Transverse colon (tissue), 4 donors: ENCODE results near the gene STARD13.

ENCODE experiments used
- POLR2AphosphoS5 ChIP-seq, 3 donors: sonication (generic); formaldehyde crosslinking; IDR thresholded peaks; one replicate each; pipeline ENCODE4 v1.6.1; 2016; ENCODE audit warnings: antibody characterized with exemption in 3 of 3
- TF ChIP-seq, protein P1 (sequence below), 5 experiments: fragments of 200-600 bp in 3 of 5; fragments of 450-650 bp in 2 of 5; sonication (generic) in 3 of 5; IDR thresholded peaks; 1 replicate in 2 of 5; 2 replicates in 3 of 5; pipeline ENCODE4 v1.5.1; 2016 to 2017; ENCODE audit warnings: antibody characterized with exemption in 5 of 5, inconsistent platforms in 3 of 5, mild to moderate bottlenecking in 2 of 5, moderate library complexity in 1 of 5

DNA sequence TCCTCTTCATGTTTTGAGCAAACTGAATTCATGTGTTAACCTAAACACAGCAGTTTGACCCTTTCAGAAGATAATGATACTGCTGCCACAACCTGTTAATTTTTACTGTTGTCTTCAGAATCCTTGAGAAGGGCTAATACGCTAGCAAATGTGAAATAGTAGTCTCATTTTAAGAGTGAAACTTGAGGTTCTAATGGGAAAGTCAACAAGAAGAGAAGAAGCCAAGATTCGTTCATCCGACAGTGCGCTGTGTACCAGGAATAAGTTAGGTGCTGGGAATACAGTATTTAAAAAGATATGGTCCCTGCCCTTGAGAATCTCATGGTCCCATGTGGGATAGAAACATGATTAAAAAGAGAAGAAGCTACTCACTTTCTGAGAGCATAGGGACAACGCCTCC, 134.9 kb downstream of the STARD13 start:
- no peak for TF ChIP-seq POLR2AphosphoS5 (IDR thresholded peaks at IDR 0.05)
- TF ChIP-seq, protein P1, sequence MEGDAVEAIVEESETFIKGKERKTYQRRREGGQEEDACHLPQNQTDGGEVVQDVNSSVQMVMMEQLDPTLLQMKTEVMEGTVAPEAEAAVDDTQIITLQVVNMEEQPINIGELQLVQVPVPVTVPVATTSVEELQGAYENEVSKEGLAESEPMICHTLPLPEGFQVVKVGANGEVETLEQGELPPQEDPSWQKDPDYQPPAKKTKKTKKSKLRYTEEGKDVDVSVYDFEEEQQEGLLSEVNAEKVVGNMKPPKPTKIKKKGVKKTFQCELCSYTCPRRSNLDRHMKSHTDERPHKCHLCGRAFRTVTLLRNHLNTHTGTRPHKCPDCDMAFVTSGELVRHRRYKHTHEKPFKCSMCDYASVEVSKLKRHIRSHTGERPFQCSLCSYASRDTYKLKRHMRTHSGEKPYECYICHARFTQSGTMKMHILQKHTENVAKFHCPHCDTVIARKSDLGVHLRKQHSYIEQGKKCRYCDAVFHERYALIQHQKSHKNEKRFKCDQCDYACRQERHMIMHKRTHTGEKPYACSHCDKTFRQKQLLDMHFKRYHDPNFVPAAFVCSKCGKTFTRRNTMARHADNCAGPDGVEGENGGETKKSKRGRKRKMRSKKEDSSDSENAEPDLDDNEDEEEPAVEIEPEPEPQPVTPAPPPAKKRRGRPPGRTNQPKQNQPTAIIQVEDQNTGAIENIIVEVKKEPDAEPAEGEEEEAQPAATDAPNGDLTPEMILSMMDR (IDR thresholded peaks at IDR 0.05), result no peak
